ENCODE results near the gene GRAMD1B.
"Not testable (repeated sequence)": the region's sequence is repeated elsewhere in the genome, so short reads cannot be mapped to it uniquely, and the experiment has no call there.

Gene GRAMD1B

GRCh38 chr11:123568367-123568870 is 138.3 kb downstream of the GRAMD1B start:
- DNase-seq (ENCODE audit: low read depth in 3 of 3): no peak

- no peak for DNase-seq (ENCODE audit: low read depth in 3 of 3)
Measured at GRCh38 chr11:123569393-123569792, 139.3 kb downstream of the GRAMD1B start.

GRCh38 chr11:123570939-123571580 is 141.0 kb downstream of the GRAMD1B start:
- DNase-seq (ENCODE audit: low read depth in 3 of 3): no peak

GRCh38 chr11:123572791-123573190 is 142.7 kb downstream of the GRAMD1B start:
- DNase-seq (ENCODE audit: low read depth in 3 of 3): not testable (repeated sequence)

GRCh38 chr11:123573286-123573685 is 143.2 kb downstream of the GRAMD1B start:
- DNase-seq (ENCODE audit: low read depth in 3 of 3): no peak

GRCh38 chr11:123575441-123575840 is 145.4 kb downstream of the GRAMD1B start:
- no peak for DNase-seq (ENCODE audit: low read depth in 3 of 3)

GRCh38 chr11:123576082-123576481 is 146.0 kb downstream of the GRAMD1B start:
- DNase-seq (ENCODE audit: low read depth in 3 of 3): no peak

GRCh38 chr11:123576501-123576900 is 146.4 kb downstream of the GRAMD1B start:
- no peak for DNase-seq (ENCODE audit: low read depth in 3 of 3)

- peak; percentile 27 to 72 (median 50) for DNase-seq (ENCODE audit: low read depth in 3 of 3)
Measured at GRCh38 chr11:123577081-123577598, 147.1 kb downstream of the GRAMD1B start.

GRCh38 chr11:123578778-123579481 is 148.9 kb downstream of the GRAMD1B start:
- DNase-seq (ENCODE audit: low read depth in 3 of 3): no peak

GRCh38 chr11:123579482-123579812 is 149.4 kb downstream of the GRAMD1B start:
- DNase-seq (ENCODE audit: low read depth in 3 of 3): no peak

GRCh38 chr11:123580137-123580536 is 150.1 kb downstream of the GRAMD1B start:
- no peak for DNase-seq (ENCODE audit: low read depth in 3 of 3)

GRCh38 chr11:123580557-123581275 is 150.6 kb downstream of the GRAMD1B start:
- peak; percentile 34 to 64 (median 37) for DNase-seq (ENCODE audit: low read depth in 3 of 3)

GRCh38 chr11:123581651-123582399 is 151.8 kb downstream of the GRAMD1B start:
- DNase-seq (ENCODE audit: low read depth in 3 of 3): no peak

GRCh38 chr11:123582992-123583504 is 153.0 kb downstream of the GRAMD1B start:
- DNase-seq (ENCODE audit: low read depth in 3 of 3): no peak

GRCh38 chr11:123584186-123584585 is 154.1 kb downstream of the GRAMD1B start:
- no peak for DNase-seq (ENCODE audit: low read depth in 3 of 3)

GRCh38 chr11:123584737-123585136 is 154.7 kb downstream of the GRAMD1B start:
- no peak for DNase-seq (ENCODE audit: low read depth in 3 of 3)

GRCh38 chr11:123585206-123585605 is 155.1 kb downstream of the GRAMD1B start:
- no peak for DNase-seq (ENCODE audit: low read depth in 3 of 3)

- no peak for DNase-seq (ENCODE audit: low read depth in 3 of 3)
Measured at GRCh38 chr11:123585706-123586105, 155.6 kb downstream of the GRAMD1B start.

- no peak for DNase-seq (ENCODE audit: low read depth in 3 of 3)
Measured at GRCh38 chr11:123586568-123586967, 156.5 kb downstream of the GRAMD1B start.

- DNase-seq (ENCODE audit: low read depth in 3 of 3): no peak
Measured at GRCh38 chr11:123587044-123587443, 157.0 kb downstream of the GRAMD1B start.

Measured in stimulated activated CD4-positive, alpha-beta T cell treated with anti-CD3 and anti-CD28 coated beads, TNF-alpha, amount 100 ng/mL, for 24 hours (primary cell).